Tibial nerve (tissue), 4 donors: ENCODE results near the gene ELMOD2. TPM values are rescaled to one million over a fixed set of nuclear protein-coding genes. Genes with fewer than 3 reads are reported as not detected.

Source experiments
- DNase-seq, 2 donors: peaks; one replicate each; pipeline ENCODE4 v3.0.0-alpha.2; 2019; ENCODE audit warnings: low spot score in 2 of 2
- H3K27ac ChIP-seq, 4 donors: fragments of 200-600 bp; sonication (generic) in 3 of 4; one replicate each; pipeline ENCODE4 v1.5.1; 2017 to 2019; ENCODE audit warnings: mild to moderate bottlenecking in 1 of 4
- H3K27me3 ChIP-seq, 2 donors: fragments of 200-600 bp; sonication (generic) in 1 of 2; one replicate each; pipeline versions ENCODE4 v1.5.1 to v1.6.0; 2017 to 2019
- H3K36me3 ChIP-seq, 3 donors: fragments of 200-600 bp; sonication (generic); one replicate each; pipeline ENCODE4 v1.5.1; 2018 to 2019
- H3K4me1 ChIP-seq, 4 donors: fragments of 200-600 bp; sonication (generic) in 3 of 4; one replicate each; pipeline ENCODE4 v1.5.1; 2017 to 2019
- H3K4me3 ChIP-seq, 4 donors: fragments of 200-600 bp; sonication (generic) in 3 of 4; one replicate each; pipeline ENCODE4 v1.5.1; 2017 to 2019; ENCODE audit warnings: mild to moderate bottlenecking in 1 of 4, moderate library complexity in 1 of 4
- H3K9me3 ChIP-seq, 4 donors: fragments of 200-600 bp; sonication (generic) in 3 of 4; one replicate each; pipeline ENCODE4 v1.5.1; 2017 to 2019
- CTCF ChIP-seq, 5 experiments: fragments of 200-600 bp in 3 of 5; fragments of 450-650 bp in 2 of 5; sonication (generic) in 3 of 5; IDR thresholded peaks; one replicate each; pipeline ENCODE4 v1.5.1; 2016 to 2019; ENCODE audit warnings: antibody characterized with exemption in 5 of 5, mild to moderate bottlenecking in 3 of 5, moderate library complexity in 2 of 5
- EP300 ChIP-seq, 2 donors: sonication (generic); formaldehyde crosslinking; IDR thresholded peaks; one replicate each; pipeline ENCODE4 v1.6.1; 2017; ENCODE audit warnings: antibody characterized with exemption in 2 of 2, mild to moderate bottlenecking in 1 of 2
- POLR2A ChIP-seq, 2 donors: fragments of 450-650 bp; IDR thresholded peaks; one replicate each; pipeline ENCODE4 v1.6.1; 2017; ENCODE audit warnings: antibody characterized with exemption in 2 of 2, mild to moderate bottlenecking in 2 of 2, moderate library complexity in 2 of 2
- WGBS, 2 donors: methylation state at CpG; one replicate each; pipeline ENCODE4 v1.1.5; 2018; 5-methylcytosine and 5-hydroxymethylcytosine counted together
- total RNA-seq, 4 donors: library from RNA; depleted of rRNA; stranded (reverse); fragments of >200 nt; gene quantifications; one replicate each; pipeline ENCODE4 v1.1.0, GENCODE V29; 2016

ELMOD2 gene
- total RNA-seq, result 10 to 100 TPM; 23.4 to 56.7 (median 30.3) TPM

GRCh38 chr4:140523857-140524742 lies at the start of gene ELMOD2:
Gene ELMOD2 (plus strand): TSS chr4:140524168. CDS start chr4:140525429, 1,261 bp downstream.
- peak within 1 kb of the TSS; percentile 73 to 91 (median 83) for H3K27ac ChIP-seq
- H3K36me3 ChIP-seq, result peaks cover 0 to 14% (median 4%) of the 10 kb centered on the region in 3 donors
- TF ChIP-seq EP300 (IDR thresholded peaks at IDR 0.05) (peak; percentile 53 to 81), POLR2A (IDR thresholded peaks at IDR 0.05) (peak in 1 of 2 donors; percentile 66), CTCF (IDR thresholded peaks at IDR 0.05) (peak; percentile 91 to 96 (median 94))
- no peaks in the 10 kb centered on the region for H3K27me3 ChIP-seq
- no peaks in the 10 kb centered on the region for H3K9me3 ChIP-seq
- WGBS, 2 donors, result 0 to 1% methylated on average over 55 of the region's 77 CpGs
- DNase-seq, result peak; percentile 94 to 95
- H3K4me3 ChIP-seq, result peak within 1 kb of the TSS; percentile 37 to 88 (median 78)
- peaks cover 0 to 27% (median 5%) of the 10 kb centered on the region in 4 donors for H3K4me1 ChIP-seq

- peaks cover 0 to 16% (median 3%) of the 10 kb centered on the region in 4 donors for H3K9me3 ChIP-seq
- no peak for DNase-seq
- no peak for TF ChIP-seq POLR2A (IDR thresholded peaks at IDR 0.05)
- 90 to 94% methylated on average over 4 of the region's 4 CpGs for WGBS, 2 donors
- H3K27ac ChIP-seq, result no peak overlapping the region
- H3K27me3 ChIP-seq, result no peaks in the 10 kb centered on the region
- H3K36me3 ChIP-seq, result no peaks in the 10 kb centered on the region
- H3K4me1 ChIP-seq, result no peaks in the 10 kb centered on the region
- no peak overlapping the region for H3K4me3 ChIP-seq
Observed at GRCh38 chr4:140483445-140483844, 40.5 kb upstream of the ELMOD2 start.

- H3K27me3 ChIP-seq, result no peaks in the 10 kb centered on the region
- no peaks in the 10 kb centered on the region for H3K36me3 ChIP-seq
- no peak for TF ChIP-seq EP300 (IDR thresholded peaks at IDR 0.05)
- no peak for TF ChIP-seq POLR2A (IDR thresholded peaks at IDR 0.05)
- TF ChIP-seq CTCF (IDR thresholded peaks at IDR 0.05), result no peak
- 52 to 54% methylated on average over 1 of the region's 1 CpG for WGBS, 2 donors
- no peak overlapping the region for H3K27ac ChIP-seq
- no peaks in the 10 kb centered on the region for H3K4me1 ChIP-seq
- DNase-seq, result no peak
- H3K4me3 ChIP-seq, result no peak overlapping the region
- H3K9me3 ChIP-seq, result peaks cover 0 to 16% (median 3%) of the 10 kb centered on the region in 4 donors
Observed at GRCh38 chr4:140485939-140486338, 38.0 kb upstream of the ELMOD2 start.

- H3K27ac ChIP-seq, result no peak overlapping the region
- 82 to 85% methylated on average over 11 of the region's 11 CpGs for WGBS, 2 donors
- peaks cover 0 to 57% of the 10 kb centered on the region in 2 donors for H3K27me3 ChIP-seq
- peaks cover 0 to 9% (median 0%) of the 10 kb centered on the region in 4 donors for H3K4me1 ChIP-seq
- H3K9me3 ChIP-seq, result no peaks in the 10 kb centered on the region
- no peaks in the 10 kb centered on the region for H3K36me3 ChIP-seq
- TF ChIP-seq POLR2A (IDR thresholded peaks at IDR 0.05), result no peak
- TF ChIP-seq CTCF (IDR thresholded peaks at IDR 0.05), result no peak
- no peak for DNase-seq
- peak overlapping the region in 1 of 4 donors; percentile 36 for H3K4me3 ChIP-seq
Observed at GRCh38 chr4:140497405-140497746, 26.6 kb upstream of the ELMOD2 start.

- WGBS, 2 donors, result 12 to 13% methylated on average over 24 to 64 of the region's 68 CpGs
- Histone ChIP-seq H3K4me3 (peak within 1 kb of the TSS in 2 of 4 donors; percentile 28 to 36), H3K36me3 (no peaks in the 10 kb centered on the region), H3K27ac (no peak within 1 kb of the TSS), H3K4me1 (peaks cover 0 to 9% (median 0%) of the 10 kb centered on the region in 4 donors), H3K9me3 (no peaks in the 10 kb centered on the region), H3K27me3 (peaks cover 0 to 57% of the 10 kb centered on the region in 2 donors)
- no peak for DNase-seq
- no peak for TF ChIP-seq POLR2A (IDR thresholded peaks at IDR 0.05)
- no peak for TF ChIP-seq EP300 (IDR thresholded peaks at IDR 0.05)
- no peak for TF ChIP-seq CTCF (IDR thresholded peaks at IDR 0.05)
Observed at GRCh38 chr4:140497747-140498636, 26.0 kb upstream of the ELMOD2 start, which contains the start of gene MGAT4D. Gene MGAT4D (minus strand): TSS chr4:140498293. CDS start chr4:140498222, 71 bp downstream.
